Measurements from ENCODE around the gene EPS8L2. TPM values are rescaled to one million over a fixed set of nuclear protein-coding genes. Genes with fewer than 3 reads are reported as not detected.

EPS8L2 gene
- total and polyA plus RNA-seq, 2 experiments from 2014 or later = 157 to 310 TPM

DNA sequence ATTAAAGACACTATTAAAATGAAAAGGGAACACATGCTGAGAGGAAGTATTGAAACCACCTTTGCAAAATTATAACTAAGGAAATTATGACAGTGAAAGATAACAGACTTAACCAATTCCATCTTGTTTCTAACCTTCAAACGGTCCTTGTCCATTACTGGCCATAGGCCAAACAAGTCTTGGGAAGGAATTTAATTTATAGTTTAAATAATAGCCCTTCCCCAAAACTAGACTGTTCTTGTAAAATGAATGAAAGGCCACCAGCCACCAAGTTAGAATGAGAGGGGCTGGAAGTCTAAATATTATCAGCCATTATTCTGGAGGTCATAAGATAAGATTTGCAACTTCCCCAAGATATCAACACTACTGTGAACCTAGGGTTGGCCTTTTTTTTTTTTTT lies 39.4 kb downstream of the EPS8L2 start:
- DNase-seq (ENCODE audit: low spot score) = no peak
- Histone ChIP-seq H3K36me3 (replicated peaks; ENCODE audit: insufficient read depth, low read depth) (no peaks in the 10 kb centered on the region), H2AFZ (no peak overlapping the region), H3K27me3 (no peaks in the 10 kb centered on the region), H3K4me1 (ENCODE audit: insufficient read depth) (peaks cover 16% of the 10 kb centered on the region), H3K27ac (no peak overlapping the region), H3K4me2 (no peak overlapping the region), H3K9me2 (replicated peaks; ENCODE audit: insufficient read depth) (no peaks in the 10 kb centered on the region), H4K20me1 (ENCODE audit: insufficient read depth, poor library complexity, severe bottlenecking) (peaks cover 6% of the 10 kb centered on the region), H3K4me3 (no peak overlapping the region), H3K9me3 (ENCODE audit: low read depth) (no peaks in the 10 kb centered on the region), H3K79me2 (peaks cover 32% of the 10 kb centered on the region)
- 78% methylated on average over 1 of the region's 1 CpG for WGBS (ENCODE audit: low lambda C conversion rate, missing lambda C conversion rate)
- TF ChIP-seq EZH2 (IDR thresholded peaks at IDR 0.05; ENCODE audit: borderline replicate concordance) (no peak), EZH2phosphoT487 (IDR thresholded peaks at IDR 0.05; ENCODE audit: low read depth, severe bottlenecking, unreplicated experiment) (no peak)
- TF ChIP-seq, protein P1, sequence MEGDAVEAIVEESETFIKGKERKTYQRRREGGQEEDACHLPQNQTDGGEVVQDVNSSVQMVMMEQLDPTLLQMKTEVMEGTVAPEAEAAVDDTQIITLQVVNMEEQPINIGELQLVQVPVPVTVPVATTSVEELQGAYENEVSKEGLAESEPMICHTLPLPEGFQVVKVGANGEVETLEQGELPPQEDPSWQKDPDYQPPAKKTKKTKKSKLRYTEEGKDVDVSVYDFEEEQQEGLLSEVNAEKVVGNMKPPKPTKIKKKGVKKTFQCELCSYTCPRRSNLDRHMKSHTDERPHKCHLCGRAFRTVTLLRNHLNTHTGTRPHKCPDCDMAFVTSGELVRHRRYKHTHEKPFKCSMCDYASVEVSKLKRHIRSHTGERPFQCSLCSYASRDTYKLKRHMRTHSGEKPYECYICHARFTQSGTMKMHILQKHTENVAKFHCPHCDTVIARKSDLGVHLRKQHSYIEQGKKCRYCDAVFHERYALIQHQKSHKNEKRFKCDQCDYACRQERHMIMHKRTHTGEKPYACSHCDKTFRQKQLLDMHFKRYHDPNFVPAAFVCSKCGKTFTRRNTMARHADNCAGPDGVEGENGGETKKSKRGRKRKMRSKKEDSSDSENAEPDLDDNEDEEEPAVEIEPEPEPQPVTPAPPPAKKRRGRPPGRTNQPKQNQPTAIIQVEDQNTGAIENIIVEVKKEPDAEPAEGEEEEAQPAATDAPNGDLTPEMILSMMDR (IDR thresholded peaks at IDR 0.05; ENCODE audit: poor library complexity) = no peak

DNA sequence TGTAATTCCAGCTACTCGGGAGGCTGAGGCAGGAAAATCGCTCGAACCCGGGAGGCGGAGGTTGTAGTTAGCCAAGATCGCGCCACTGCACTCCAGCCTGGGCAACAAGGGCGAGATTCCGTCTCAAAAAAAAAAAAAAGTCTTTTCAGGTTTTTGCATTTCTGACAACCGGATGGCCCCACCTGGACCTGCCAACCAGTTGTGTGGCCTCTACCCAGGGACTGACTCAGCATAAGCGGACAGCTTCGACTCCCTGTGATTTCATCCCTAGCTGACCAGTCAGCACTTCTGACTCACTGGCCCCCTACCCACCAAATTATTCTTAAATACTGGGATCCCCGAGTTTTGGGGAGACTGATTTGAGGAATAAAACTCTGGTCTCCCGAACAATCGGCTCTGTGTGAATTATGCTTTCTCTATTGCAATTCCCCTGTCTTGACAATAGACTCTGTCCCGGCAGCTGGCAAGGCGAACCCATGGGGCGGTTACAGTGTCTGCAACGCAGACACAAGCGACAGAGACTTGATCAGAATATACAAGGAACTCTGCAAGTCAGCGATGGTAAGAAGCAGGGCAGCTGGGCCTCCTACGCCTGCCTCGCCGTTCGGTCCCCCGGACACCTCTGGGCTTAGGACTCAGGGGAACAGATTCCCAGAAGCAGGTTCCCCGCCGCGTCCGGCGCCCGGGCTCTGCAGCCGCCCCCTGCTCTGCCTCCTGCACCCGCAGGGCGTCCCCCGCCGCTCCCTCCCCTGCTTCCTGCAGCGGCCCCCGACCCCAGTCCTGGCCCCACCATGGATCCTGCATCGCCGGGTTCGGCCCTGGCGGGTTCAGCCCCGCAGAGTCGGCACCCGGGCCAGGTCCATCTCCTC lies 40.5 kb downstream of the EPS8L2 start:
- Histone ChIP-seq H3K4me1 (ENCODE audit: insufficient read depth) (peaks cover 16% of the 10 kb centered on the region), H4K20me1 (ENCODE audit: insufficient read depth, poor library complexity, severe bottlenecking) (peaks cover 12% of the 10 kb centered on the region), H3K9me2 (replicated peaks; ENCODE audit: insufficient read depth) (no peaks in the 10 kb centered on the region), H3K36me3 (replicated peaks; ENCODE audit: insufficient read depth, low read depth) (no peaks in the 10 kb centered on the region), H3K4me2 (peak overlapping the region; percentile 99), H3K27me3 (no peaks in the 10 kb centered on the region), H3K4me3 (peak overlapping the region; percentile 91), H3K9me3 (ENCODE audit: low read depth) (no peaks in the 10 kb centered on the region), H2AFZ (peak overlapping the region; percentile 80), H3K79me2 (peaks cover 42% of the 10 kb centered on the region), H3K27ac (peak overlapping the region; percentile 78)
- TF ChIP-seq EZH2phosphoT487 (IDR thresholded peaks at IDR 0.05; ENCODE audit: low read depth, severe bottlenecking, unreplicated experiment) = no peak
- TF ChIP-seq EZH2 (IDR thresholded peaks at IDR 0.05; ENCODE audit: borderline replicate concordance) = no peak
- TF ChIP-seq, protein P1 (IDR thresholded peaks at IDR 0.05; ENCODE audit: poor library complexity) = no peak
- WGBS (ENCODE audit: low lambda C conversion rate, missing lambda C conversion rate) = 27% methylated on average over 34 of the region's 46 CpGs
- DNase-seq (ENCODE audit: low spot score) = no peak

- Histone ChIP-seq H3K36me3 (replicated peaks; ENCODE audit: insufficient read depth, low read depth) (no peaks in the 10 kb centered on the region), H3K4me1 (ENCODE audit: insufficient read depth) (peaks cover 16% of the 10 kb centered on the region), H4K20me1 (ENCODE audit: insufficient read depth, poor library complexity, severe bottlenecking) (peaks cover 12% of the 10 kb centered on the region), H3K79me2 (peaks cover 49% of the 10 kb centered on the region), H3K27me3 (no peaks in the 10 kb centered on the region), H3K4me2 (peak within 1 kb of the TSS; percentile 99), H3K27ac (peak within 1 kb of the TSS; percentile 94), H3K9me3 (ENCODE audit: low read depth) (no peaks in the 10 kb centered on the region), H3K9me2 (replicated peaks; ENCODE audit: insufficient read depth) (no peaks in the 10 kb centered on the region), H2AFZ (peak within 1 kb of the TSS; percentile 98), H3K4me3 (peak within 1 kb of the TSS; percentile 91)
- DNase-seq (ENCODE audit: low spot score) = peak; percentile 97
- no peak for TF ChIP-seq EZH2 (IDR thresholded peaks at IDR 0.05; ENCODE audit: borderline replicate concordance)
- TF ChIP-seq, protein P1 (IDR thresholded peaks at IDR 0.05; ENCODE audit: poor library complexity) = peak; percentile 19
- WGBS (ENCODE audit: low lambda C conversion rate, missing lambda C conversion rate) = 3% methylated on average over 71 of the region's 112 CpGs
These were observed 41.4 kb downstream of the EPS8L2 start, which contains the start of gene TALDO1 for GRCh38 chr11:747158-748006. TSS of gene TALDO1 (plus strand) at chr11:747464. CDS start at chr11:747482, 18 bp downstream.

Data from hepatocyte (in vitro differentiated cells).